Lower lobe of right lung (tissue), 2 donors: ENCODE measurements around the gene KRTAP10-9. TPM values are rescaled to one million over a fixed set of nuclear protein-coding genes. Genes with fewer than 3 reads are reported as not detected.

Experiments used
- ATAC-seq, 2 donors: fragments of 200-7000 bp; cut with Tn5 transposase; one replicate each; pipeline ENCODE4 v1.9.1; 2020 to 2022; ENCODE audit warnings: mild to moderate bottlenecking in 2 of 2, moderate library complexity in 2 of 2
- DNase-seq: peaks from one replicate; pipeline ENCODE4 v3.0.0-alpha.2; 2020
- H3K27ac ChIP-seq: fragments of 200-600 bp; one replicate; pipeline ENCODE4 v1.8.0; 2022
- H3K27me3 ChIP-seq: fragments of 200-600 bp; one replicate; pipeline ENCODE4 v1.8.0; 2022; ENCODE audit warnings: low read depth
- H3K36me3 ChIP-seq: fragments of 200-600 bp; one replicate; pipeline ENCODE4 v1.8.0; 2022; ENCODE audit warnings: mild to moderate bottlenecking
- H3K4me1 ChIP-seq: fragments of 200-600 bp; one replicate; pipeline ENCODE4 v1.8.0; 2022
- H3K4me3 ChIP-seq: fragments of 200-600 bp; one replicate; pipeline ENCODE4 v1.8.0; 2022; ENCODE audit warnings: mild to moderate bottlenecking
- H3K9me3 ChIP-seq: fragments of 200-600 bp; one replicate; pipeline ENCODE4 v1.8.0; 2022
- intact Hi-C: fragments of 100-400 bp; cut with DNase I; formaldehyde crosslinking; loops from one replicate; pipeline ENCODE4 v1.11.0; 2022
- total RNA-seq: library from RNA; stranded (reverse); fragmentation: NEBNext Ultra II Directional; extraction: Animal tissue kit (Norgen Biotek cat#: 25700); gene quantifications from one replicate; pipeline ENCODE4 v1.2.1, GENCODE V29; 2021
- TF ChIP-seq, protein P1 (sequence below): fragments of 200-600 bp; IDR thresholded peaks from one replicate; pipeline ENCODE4 v1.8.0; 2022; ENCODE audit warnings: antibody characterized with exemption, mild to moderate bottlenecking
- donor health status: DM: no; HTN: yes; CAD: no; lungs with severe emphysema.

KRTAP10-9 gene
- total RNA-seq, 1 donor from 2014 or later, result not detected

DNA sequence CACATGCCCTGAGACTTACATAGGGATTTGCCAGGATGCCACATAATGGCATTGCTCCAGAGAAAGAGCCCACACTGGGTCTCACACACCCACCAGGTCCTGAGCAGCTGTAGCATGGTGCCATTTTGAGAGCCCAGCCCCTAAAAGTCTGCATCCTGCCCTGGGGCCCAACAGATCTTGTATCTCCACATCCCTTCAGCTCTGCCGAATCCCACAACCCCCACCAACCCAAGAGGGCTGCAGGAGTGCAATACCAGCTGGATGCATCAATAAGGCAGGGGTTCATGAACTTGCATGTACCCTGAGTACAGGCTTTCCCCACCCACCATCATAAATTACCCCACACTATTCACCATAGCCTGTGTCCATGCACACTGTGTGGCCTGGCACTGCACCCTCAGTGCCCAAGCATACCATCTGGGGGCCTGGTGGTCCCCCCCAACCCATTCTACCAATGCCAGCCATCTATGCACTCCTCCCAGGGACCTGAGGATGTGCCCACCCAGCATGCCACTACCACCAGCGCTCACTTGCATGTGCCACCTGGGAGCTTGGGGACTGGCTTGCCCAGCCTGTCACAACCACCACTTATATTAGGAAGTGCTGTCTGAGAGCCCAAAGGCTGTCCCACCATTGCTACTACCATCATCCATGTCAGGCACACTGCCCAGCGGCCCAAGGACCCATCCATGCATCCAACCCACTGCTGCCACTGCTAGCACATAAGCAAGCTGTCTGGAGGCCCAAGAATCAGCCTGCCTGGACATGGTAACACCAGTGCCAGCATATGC lies 43.9 kb downstream of the KRTAP10-9 start:
- Histone ChIP-seq H3K36me3 (no peaks in the 10 kb centered on the region), H3K27ac (no peak overlapping the region), H3K9me3 (peaks cover 14% of the 10 kb centered on the region), H3K4me1 (no peaks in the 10 kb centered on the region), H3K27me3 (no peaks in the 10 kb centered on the region), H3K4me3 (no peak overlapping the region)
- ATAC-seq (no peak), DNase-seq (no peak)
- intact Hi-C loops, result no loop called here
- TF ChIP-seq, protein P1, sequence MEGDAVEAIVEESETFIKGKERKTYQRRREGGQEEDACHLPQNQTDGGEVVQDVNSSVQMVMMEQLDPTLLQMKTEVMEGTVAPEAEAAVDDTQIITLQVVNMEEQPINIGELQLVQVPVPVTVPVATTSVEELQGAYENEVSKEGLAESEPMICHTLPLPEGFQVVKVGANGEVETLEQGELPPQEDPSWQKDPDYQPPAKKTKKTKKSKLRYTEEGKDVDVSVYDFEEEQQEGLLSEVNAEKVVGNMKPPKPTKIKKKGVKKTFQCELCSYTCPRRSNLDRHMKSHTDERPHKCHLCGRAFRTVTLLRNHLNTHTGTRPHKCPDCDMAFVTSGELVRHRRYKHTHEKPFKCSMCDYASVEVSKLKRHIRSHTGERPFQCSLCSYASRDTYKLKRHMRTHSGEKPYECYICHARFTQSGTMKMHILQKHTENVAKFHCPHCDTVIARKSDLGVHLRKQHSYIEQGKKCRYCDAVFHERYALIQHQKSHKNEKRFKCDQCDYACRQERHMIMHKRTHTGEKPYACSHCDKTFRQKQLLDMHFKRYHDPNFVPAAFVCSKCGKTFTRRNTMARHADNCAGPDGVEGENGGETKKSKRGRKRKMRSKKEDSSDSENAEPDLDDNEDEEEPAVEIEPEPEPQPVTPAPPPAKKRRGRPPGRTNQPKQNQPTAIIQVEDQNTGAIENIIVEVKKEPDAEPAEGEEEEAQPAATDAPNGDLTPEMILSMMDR, result no peak

DNA sequence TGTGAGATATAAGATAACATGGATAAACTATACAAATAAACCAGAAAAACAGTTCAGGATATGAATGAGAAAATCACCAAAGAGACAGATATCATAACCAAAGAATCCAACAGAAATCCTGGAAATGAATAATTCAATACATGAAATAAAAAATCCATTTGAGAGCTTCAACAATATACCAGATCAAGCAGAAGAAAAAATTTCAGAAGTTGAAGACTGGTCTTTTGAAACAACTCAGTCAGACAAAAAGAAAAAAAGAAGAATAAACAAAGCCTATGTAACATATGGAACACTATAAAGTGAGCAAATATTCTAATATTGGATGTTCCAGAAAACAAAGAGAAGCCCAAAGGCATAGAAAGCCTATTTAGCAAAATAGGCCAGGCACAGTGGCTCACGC lies 45.0 kb downstream of the KRTAP10-9 start:
- H3K4me1 ChIP-seq, result no peaks in the 10 kb centered on the region
- ATAC-seq (no peak), DNase-seq (no peak)
- H3K36me3 ChIP-seq, result no peaks in the 10 kb centered on the region
- no peak overlapping the region for H3K4me3 ChIP-seq
- no peak overlapping the region for H3K27ac ChIP-seq
- intact Hi-C loops, result no loop called here
- H3K27me3 ChIP-seq, result no peaks in the 10 kb centered on the region
- TF ChIP-seq, protein P1, result no peak
- H3K9me3 ChIP-seq, result peaks cover 14% of the 10 kb centered on the region

DNA sequence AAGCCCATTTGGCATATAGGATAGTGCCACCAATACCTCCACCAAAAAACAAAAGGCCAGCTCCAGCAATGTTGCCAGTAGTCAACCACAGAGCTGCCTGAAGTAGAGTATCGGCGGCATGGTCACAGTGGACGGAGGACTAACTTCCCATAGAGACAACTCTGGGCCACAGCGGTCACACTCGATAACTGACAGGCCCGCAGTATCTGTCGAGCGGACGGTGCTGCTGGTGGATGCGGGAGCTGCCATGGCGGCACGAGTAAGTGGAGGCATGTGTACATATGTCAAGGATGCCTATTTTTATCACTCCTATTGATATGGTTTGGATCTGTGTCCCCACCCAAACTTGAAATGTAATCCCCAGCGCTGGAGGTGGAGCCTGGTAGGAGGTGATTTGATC lies 51.0 kb downstream of the KRTAP10-9 start:
- Histone ChIP-seq H3K27ac (no peak overlapping the region), H3K9me3 (peaks cover 6% of the 10 kb centered on the region), H3K4me1 (no peaks in the 10 kb centered on the region), H3K27me3 (no peaks in the 10 kb centered on the region), H3K36me3 (no peaks in the 10 kb centered on the region), H3K4me3 (no peak overlapping the region)
- DNase-seq (no peak), ATAC-seq (no peak)
- TF ChIP-seq, protein P1, result no peak
- intact Hi-C loops, result no loop called here

Other genes starting within 250 kb of the KRTAP10-9 start
- 4.0 TPM for gene LRRC3, start 171.6 kb upstream of the KRTAP10-9 start, total RNA-seq
- not detected for gene KRTAP10-1, start 86.9 kb upstream of the KRTAP10-9 start, total RNA-seq
- not detected for gene KRTAP10-2, start 75.6 kb upstream of the KRTAP10-9 start, total RNA-seq
- not detected for gene KRTAP10-3, start 68.3 kb upstream of the KRTAP10-9 start, total RNA-seq
- not detected for gene KRTAP10-4, start 53.4 kb upstream of the KRTAP10-9 start, total RNA-seq
- not detected for gene KRTAP10-5, start 46.5 kb upstream of the KRTAP10-9 start, total RNA-seq
- gene KRTAP10-6, start 34.6 kb upstream of the KRTAP10-9 start, total RNA-seq, result not detected
- not detected for gene KRTAP10-7, start 26.5 kb upstream of the KRTAP10-9 start, total RNA-seq
- gene KRTAP10-8, start 15.0 kb upstream of the KRTAP10-9 start, total RNA-seq, result not detected
- not detected for gene KRTAP10-10, start 10.3 kb downstream of the KRTAP10-9 start, total RNA-seq
- not detected for gene KRTAP10-11, start 19.3 kb downstream of the KRTAP10-9 start, total RNA-seq
- not detected for gene KRTAP12-4, start 27.6 kb downstream of the KRTAP10-9 start, total RNA-seq
- gene KRTAP12-3, start 30.8 kb downstream of the KRTAP10-9 start, total RNA-seq, result not detected
- gene KRTAP12-2, start 39.8 kb downstream of the KRTAP10-9 start, total RNA-seq, result not detected
- gene KRTAP12-1, start 55.1 kb downstream of the KRTAP10-9 start, total RNA-seq, result not detected
- not detected for gene KRTAP10-12, start 70.1 kb downstream of the KRTAP10-9 start, total RNA-seq
- 0.27 TPM for gene TSPEAR, start 84.5 kb downstream of the KRTAP10-9 start, total RNA-seq
- 76.9 TPM for gene UBE2G2, start 174.7 kb downstream of the KRTAP10-9 start, total RNA-seq
- 88.2 TPM for gene SUMO3, start 191.0 kb downstream of the KRTAP10-9 start, total RNA-seq
- gene PTTG1IP, start 246.6 kb downstream of the KRTAP10-9 start, total RNA-seq, result 209 TPM